Stimulated activated effector memory CD8-positive, alpha-beta T cell treated with anti-CD3 and anti-CD28 coated beads, Interleukin-12 subunit alpha, Interleukin-12 subunit beta, amount 100 ng/mL, for 72 hours (primary cell): ENCODE data around the gene TECTA.
A peak's percentile ranks its signal among the peaks of the same experiment; 100 is the strongest.

Experiments used
- ATAC-seq: fragments of 150-1000 bp; cut with Tn5 transposase; 2 replicates; pipeline ENCODE4 v1.10.0; 2021
- DNase-seq, 2 donors: peaks; one replicate each; pipeline ENCODE4 v3.0.0; 2021 to 2022; ENCODE audit warnings: low spot score in 2 of 2
- H3K27ac Mint-ChIP-seq: one replicate; pipeline ENCODE4 v1.8.0; 2022; ENCODE audit warnings: mild to moderate bottlenecking, mixed read lengths
- H3K36me3 Mint-ChIP-seq: one replicate; pipeline ENCODE4 v1.8.0; 2022; ENCODE audit warnings: mild to moderate bottlenecking, mixed read lengths
- H3K4me1 Mint-ChIP-seq: one replicate; pipeline ENCODE4 v1.8.0; 2022; ENCODE audit warnings: mixed read lengths
- H3K4me3 Mint-ChIP-seq: one replicate; pipeline ENCODE4 v1.8.0; 2022; ENCODE audit warnings: mild to moderate bottlenecking, mixed read lengths
- H3K9me3 Mint-ChIP-seq: one replicate; pipeline ENCODE4 v1.8.0; 2022; ENCODE audit warnings: mixed read lengths

The TECTA gene, protein sequence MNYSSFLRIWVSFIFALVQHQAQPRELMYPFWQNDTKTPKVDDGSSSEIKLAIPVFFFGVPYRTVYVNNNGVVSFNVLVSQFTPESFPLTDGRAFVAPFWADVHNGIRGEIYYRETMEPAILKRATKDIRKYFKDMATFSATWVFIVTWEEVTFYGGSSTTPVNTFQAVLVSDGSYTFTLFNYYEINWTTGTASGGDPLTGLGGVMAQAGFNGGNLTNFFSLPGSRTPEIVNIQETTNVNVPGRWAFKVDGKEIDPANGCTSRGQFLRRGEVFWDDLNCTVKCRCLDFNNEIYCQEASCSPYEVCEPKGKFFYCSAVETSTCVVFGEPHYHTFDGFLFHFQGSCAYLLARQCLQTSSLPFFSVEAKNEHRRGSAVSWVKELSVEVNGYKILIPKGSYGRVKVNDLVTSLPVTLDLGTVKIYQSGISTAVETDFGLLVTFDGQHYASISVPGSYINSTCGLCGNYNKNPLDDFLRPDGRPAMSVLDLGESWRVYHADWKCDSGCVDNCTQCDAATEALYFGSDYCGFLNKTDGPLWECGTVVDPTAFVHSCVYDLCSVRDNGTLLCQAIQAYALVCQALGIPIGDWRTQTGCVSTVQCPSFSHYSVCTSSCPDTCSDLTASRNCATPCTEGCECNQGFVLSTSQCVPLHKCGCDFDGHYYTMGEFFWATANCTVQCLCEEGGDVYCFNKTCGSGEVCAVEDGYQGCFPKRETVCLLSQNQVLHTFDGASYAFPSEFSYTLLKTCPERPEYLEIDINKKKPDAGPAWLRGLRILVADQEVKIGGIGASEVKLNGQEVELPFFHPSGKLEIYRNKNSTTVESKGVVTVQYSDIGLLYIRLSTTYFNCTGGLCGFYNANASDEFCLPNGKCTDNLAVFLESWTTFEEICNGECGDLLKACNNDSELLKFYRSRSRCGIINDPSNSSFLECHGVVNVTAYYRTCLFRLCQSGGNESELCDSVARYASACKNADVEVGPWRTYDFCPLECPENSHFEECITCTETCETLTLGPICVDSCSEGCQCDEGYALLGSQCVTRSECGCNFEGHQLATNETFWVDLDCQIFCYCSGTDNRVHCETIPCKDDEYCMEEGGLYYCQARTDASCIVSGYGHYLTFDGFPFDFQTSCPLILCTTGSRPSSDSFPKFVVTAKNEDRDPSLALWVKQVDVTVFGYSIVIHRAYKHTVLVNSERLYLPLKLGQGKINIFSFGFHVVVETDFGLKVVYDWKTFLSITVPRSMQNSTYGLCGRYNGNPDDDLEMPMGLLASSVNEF (N-terminal part only)

DNA sequence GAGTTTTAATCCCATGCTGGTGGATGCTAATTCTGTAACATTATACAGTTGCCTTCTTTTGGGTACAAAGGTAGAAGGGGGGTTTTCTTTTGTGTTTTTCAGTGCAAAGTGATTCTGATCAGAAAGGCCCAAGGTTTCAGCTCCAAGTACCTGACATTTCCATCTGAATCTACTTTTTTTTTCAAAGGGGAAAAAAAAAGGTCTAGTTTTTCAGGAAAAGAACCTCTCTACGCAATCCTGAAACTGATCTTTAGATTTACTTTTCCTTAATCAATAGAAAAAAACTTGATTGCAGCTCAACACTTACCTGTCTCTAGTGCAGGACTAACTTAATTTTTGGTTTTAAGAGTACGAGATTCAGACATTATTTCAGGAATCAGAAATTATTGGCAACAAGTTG is at the start of gene TECTA:
Gene TECTA (plus strand): TSS at position 301 of the 400 bp plus-strand sequence. CDS start 1,423 bp downstream, outside the sequence.
- Mint-ChIP-seq H3K9me3 (no peaks in the 10 kb centered on the region), H3K4me3 (no peak within 1 kb of the TSS), H3K36me3 (no peaks in the 10 kb centered on the region), H3K4me1 (no peaks in the 10 kb centered on the region), H3K27ac (no peak within 1 kb of the TSS)
- no peak for DNase-seq
- ATAC-seq: no peak

DNA sequence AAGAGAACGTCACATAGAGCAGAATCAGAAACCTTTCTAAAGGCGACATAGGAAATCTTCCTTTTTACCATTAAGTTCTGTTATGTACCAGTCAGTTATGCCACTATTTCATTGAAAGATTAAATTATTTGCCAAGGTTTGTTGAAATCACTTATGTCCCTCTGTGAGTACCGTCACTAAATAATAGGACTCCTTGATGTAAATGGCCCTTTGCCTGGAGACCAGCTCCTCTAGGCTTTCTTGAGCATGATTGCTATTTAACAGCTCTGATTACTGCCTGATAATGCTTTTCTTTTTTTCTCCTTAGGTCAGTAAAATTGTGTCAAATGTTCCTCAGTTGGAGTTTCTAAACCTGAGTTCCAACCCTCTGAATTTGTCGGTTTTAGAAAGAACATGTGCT is 47.8 kb upstream of the TECTA start:
- ATAC-seq (no peak), DNase-seq (no peak)
- Mint-ChIP-seq H3K4me3 (no peak overlapping the region), H3K9me3 (no peaks in the 10 kb centered on the region), H3K4me1 (no peaks in the 10 kb centered on the region), H3K27ac (no peak overlapping the region), H3K36me3 (peaks cover 28% of the 10 kb centered on the region)

DNA sequence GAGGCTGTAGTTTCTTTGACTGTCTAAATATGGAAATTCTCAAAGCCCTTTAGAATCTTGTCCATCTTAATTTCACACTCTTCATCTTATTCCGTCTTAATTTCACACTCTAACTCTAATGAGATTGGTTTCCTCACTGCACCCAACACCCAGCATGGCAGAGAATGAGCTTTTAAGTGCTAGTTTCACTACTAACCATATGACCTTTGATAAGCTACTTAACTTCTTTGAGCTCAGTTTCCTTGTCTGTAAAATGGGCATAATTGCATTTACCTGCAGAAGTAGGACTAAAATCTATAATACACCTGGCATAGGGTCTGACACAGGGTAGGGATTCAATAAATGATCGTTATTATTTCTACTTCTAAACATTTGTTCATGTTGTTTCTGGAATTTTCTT is 46.8 kb upstream of the TECTA start:
- Mint-ChIP-seq H3K4me3 (no peak overlapping the region), H3K27ac (no peak overlapping the region), H3K36me3 (peaks cover 30% of the 10 kb centered on the region), H3K4me1 (no peaks in the 10 kb centered on the region), H3K9me3 (no peaks in the 10 kb centered on the region)
- ATAC-seq (no peak), DNase-seq (no peak)

DNA sequence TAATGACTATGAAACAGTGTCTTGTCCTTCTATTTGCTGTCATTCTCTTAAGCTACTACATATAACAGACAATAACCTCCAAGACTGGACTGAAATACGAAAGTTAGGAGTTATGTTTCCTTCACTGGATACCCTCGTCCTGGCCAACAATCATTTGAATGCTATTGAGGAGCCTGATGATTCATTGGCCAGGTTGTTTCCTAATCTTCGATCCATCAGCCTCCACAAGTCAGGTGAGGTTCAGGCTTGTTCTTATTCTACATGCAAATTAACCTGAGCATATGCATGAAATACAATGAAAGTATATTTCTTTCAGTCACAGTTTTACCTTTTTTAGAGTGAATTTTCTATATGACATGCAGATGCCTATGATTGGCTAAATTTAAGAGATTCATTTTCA is 46.0 kb upstream of the TECTA start:
- ATAC-seq: no peak
- no peaks in the 10 kb centered on the region for H3K9me3 Mint-ChIP-seq
- DNase-seq: no peak
- peaks cover 30% of the 10 kb centered on the region for H3K36me3 Mint-ChIP-seq
- no peak overlapping the region for H3K27ac Mint-ChIP-seq
- no peak overlapping the region for H3K4me3 Mint-ChIP-seq
- no peaks in the 10 kb centered on the region for H3K4me1 Mint-ChIP-seq

DNA sequence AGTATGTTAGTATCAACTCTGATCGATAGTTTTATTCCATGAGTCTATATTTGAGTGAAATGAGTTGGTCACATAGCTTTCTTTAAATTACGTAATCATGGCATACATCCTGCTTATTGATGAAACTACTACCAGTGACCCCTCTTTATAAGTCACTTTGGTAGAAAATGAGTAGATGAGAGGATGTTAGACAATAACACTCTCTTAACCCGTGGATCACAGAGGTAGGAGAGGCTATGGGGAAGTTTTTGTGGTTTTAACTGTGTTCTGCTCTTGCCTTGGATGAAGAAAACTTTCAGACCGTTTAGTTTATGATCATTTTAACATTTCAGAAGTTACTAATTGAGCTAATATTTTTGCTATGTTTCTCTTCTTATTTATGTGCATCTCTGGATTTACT is 43.1 kb upstream of the TECTA start:
- DNase-seq (no peak), ATAC-seq (peak; percentile 68)
- no peak overlapping the region for H3K4me3 Mint-ChIP-seq
- no peak overlapping the region for H3K27ac Mint-ChIP-seq
- no peaks in the 10 kb centered on the region for H3K9me3 Mint-ChIP-seq
- no peaks in the 10 kb centered on the region for H3K4me1 Mint-ChIP-seq
- peaks cover 30% of the 10 kb centered on the region for H3K36me3 Mint-ChIP-seq

DNA sequence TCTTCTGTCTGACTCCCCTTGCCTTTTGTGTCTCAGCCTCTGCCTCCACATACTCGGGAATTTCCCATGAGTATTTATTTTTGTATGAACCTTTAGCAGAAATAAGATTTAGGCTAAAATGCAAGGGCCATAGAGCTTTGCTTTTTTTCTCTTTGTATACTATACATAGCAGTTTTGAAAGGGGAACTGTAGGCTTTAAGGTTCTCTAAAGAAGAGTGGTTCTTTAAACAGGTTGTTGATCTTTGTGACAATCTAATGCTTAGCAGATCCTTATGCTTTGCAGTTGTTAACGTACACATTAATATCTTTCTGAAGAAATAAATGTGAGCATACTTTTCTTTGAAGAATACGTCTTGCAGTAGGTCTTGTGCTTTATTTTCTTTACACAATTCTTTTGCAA is 42.1 kb upstream of the TECTA start:
- no peak overlapping the region for H3K4me3 Mint-ChIP-seq
- H3K9me3 Mint-ChIP-seq: no peaks in the 10 kb centered on the region
- no peaks in the 10 kb centered on the region for H3K4me1 Mint-ChIP-seq
- DNase-seq (no peak), ATAC-seq (no peak)
- no peak overlapping the region for H3K27ac Mint-ChIP-seq
- H3K36me3 Mint-ChIP-seq: peaks cover 25% of the 10 kb centered on the region

DNA sequence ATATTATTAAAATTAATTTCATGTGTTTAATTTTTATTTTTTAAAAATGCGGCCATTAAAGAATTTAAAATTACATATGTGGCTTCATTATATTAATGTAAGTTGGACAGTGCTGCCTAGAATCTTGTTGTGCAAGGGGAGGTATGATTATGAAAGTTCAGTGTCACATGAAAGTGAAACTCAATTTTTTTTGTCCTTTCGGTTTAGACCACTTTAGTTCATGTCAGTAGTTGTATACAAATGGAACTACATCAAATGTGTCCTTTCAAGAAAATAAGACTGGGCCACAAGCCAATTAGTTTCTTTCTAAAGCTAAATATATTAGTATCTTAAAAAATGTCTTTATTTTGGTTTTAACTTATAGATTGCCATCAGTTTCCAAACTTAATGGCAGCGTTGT is 41.4 kb upstream of the TECTA start:
- Mint-ChIP-seq H3K4me3 (no peak overlapping the region), H3K36me3 (peaks cover 22% of the 10 kb centered on the region), H3K27ac (no peak overlapping the region), H3K9me3 (no peaks in the 10 kb centered on the region), H3K4me1 (no peaks in the 10 kb centered on the region)
- ATAC-seq: peak; percentile 81
- no peak for DNase-seq

DNA sequence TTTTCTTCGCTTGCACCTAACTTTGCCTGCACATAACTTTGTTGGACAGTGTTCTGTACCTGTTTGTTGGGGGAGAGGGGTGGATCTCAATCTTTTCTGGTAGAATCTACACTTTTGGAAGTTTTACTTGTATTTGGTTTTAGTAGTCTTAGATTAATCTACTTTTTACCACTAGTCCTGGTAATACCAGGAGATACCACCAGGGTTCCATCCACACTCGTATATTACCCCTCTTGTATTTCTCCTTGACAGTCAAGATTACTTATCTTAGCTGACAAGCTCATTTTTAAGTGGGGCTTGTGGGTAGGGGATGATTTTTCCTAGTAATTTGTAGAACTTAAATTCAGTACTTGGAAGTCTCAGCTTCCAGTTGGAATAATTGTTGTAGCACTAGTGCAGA is 37.3 kb upstream of the TECTA start:
- Mint-ChIP-seq H3K27ac (no peak overlapping the region), H3K36me3 (peaks cover 1% of the 10 kb centered on the region), H3K9me3 (no peaks in the 10 kb centered on the region), H3K4me1 (peaks cover 5% of the 10 kb centered on the region), H3K4me3 (no peak overlapping the region)
- DNase-seq (no peak), ATAC-seq (no peak)

DNA sequence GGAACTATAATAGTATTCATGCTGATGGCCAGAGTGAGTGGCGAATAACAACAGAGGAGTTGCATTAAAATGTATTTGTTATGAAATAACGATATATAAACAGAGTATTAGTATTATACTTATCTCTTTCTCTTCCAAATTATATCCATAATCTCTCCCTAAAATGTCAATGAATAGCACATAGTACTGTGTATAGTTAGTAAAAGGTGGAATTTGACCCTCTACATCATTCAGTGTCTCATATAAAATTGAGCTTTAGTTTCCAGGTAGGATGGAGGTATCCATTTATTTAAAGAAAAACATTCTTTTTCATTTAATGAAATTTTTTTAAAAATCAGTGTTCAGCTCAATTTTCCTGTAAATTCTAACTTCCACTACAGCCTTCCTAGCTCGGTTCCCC is 34.4 kb upstream of the TECTA start:
- no peak for DNase-seq
- no peak for ATAC-seq
- Mint-ChIP-seq H3K9me3 (peaks cover 4% of the 10 kb centered on the region), H3K27ac (no peak overlapping the region), H3K4me3 (no peak overlapping the region), H3K36me3 (peaks cover 5% of the 10 kb centered on the region), H3K4me1 (peaks cover 5% of the 10 kb centered on the region)

DNA sequence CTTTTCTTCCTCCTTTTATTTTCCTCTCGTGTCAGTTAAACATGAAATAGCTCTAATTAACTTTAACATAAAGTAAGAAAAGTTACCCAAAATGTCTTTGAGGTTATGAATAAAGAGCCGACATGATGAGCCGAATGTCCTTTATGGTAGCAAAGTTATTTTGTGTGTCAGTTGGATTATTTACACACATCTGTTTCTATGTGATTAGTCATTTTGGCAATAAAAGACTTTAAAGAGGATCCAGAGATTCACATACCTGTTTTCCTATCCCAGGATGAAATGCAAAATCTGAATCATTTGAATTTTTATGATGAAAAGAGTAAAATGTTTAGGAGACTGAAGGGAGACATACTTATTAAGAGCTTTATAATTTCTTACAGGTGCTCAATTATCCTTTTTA is 34.0 kb upstream of the TECTA start:
- ATAC-seq (no peak), DNase-seq (no peak)
- Mint-ChIP-seq H3K36me3 (peaks cover 5% of the 10 kb centered on the region), H3K27ac (no peak overlapping the region), H3K4me3 (no peak overlapping the region), H3K9me3 (peaks cover 4% of the 10 kb centered on the region), H3K4me1 (peaks cover 5% of the 10 kb centered on the region)

DNA sequence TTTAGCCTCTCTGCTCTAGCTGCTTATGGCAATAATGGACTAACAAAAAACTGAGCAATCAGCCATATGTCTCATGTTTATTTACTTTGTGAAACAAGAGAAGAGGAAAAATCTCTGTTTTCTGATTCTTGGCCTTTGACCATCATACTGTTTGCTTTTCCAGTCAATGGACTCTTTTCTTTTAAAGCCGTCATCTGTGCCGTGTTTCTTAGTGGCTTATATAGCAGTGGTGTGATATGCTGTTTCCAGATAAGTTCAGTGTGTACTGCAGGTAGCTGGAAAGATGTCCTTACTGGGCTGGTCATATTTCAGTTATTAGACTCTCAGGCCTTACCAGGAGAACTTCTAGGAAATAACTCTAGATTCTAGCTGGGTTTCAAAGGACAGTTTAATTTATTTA is 33.6 kb upstream of the TECTA start:
- ATAC-seq (no peak), DNase-seq (no peak)
- H3K9me3 Mint-ChIP-seq: peaks cover 4% of the 10 kb centered on the region
- H3K27ac Mint-ChIP-seq: no peak overlapping the region
- H3K4me3 Mint-ChIP-seq: no peak overlapping the region
- H3K4me1 Mint-ChIP-seq: peaks cover 5% of the 10 kb centered on the region
- H3K36me3 Mint-ChIP-seq: peaks cover 5% of the 10 kb centered on the region

DNA sequence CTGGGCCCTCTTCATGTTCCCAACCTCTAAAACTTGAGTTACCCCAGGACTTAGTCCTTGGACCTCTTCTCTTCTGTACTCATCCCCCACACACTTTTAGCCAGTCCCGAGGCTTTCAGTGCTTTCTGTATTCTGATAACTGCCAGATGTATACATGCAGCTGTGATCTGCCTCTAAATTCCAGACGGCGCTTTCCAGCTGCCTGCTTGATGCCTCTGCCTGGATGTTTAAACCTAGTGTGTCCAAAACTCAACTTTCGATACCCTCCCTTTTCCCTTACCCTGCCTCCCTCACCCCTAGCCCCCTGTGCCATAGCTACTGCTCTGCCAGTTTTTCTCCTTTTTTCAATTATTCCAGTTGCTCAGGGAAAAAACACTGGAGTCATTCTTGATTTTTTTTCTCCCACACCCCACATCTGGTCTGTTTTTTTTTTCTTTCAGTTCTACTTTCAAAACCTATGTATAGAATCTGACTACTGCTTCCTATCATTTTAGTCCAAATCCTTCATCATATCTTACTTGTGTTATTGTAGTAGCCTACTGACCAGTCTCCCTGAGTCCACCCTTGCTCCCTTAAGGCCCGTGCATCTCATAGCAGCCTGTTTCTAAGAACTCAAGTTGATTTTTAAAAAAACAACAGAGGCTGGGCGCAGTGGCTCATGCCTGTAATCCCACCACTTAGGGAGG is 32.9 kb upstream of the TECTA start:
- Mint-ChIP-seq H3K4me1 (peaks cover 5% of the 10 kb centered on the region), H3K36me3 (peaks cover 5% of the 10 kb centered on the region)

DNA sequence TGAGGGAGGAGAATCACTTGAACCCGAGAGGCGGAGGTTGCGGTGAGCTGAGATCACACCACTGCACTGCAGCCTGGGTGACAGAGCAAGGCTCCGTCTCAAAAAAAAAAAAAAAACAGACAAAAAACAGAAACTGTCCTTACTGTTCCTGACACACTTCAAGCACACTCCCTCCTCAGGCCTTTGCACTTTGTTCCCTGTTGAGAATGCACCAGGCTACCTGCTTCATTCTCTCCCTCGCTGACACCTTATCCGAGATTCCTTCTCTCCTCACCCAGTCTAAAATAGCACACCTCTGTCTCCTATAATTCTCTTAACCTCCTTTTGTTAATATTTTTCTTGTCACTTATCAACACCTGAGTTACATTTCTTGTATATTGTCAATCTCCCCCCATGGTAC is 32.3 kb upstream of the TECTA start:
- DNase-seq (no peak), ATAC-seq (no peak)
- Mint-ChIP-seq H3K36me3 (peaks cover 5% of the 10 kb centered on the region), H3K27ac (no peak overlapping the region), H3K9me3 (peaks cover 4% of the 10 kb centered on the region), H3K4me3 (no peak overlapping the region), H3K4me1 (peaks cover 5% of the 10 kb centered on the region)

More for the DNA sequence above, 32.9 kb upstream of the TECTA start:
- Mint-ChIP-seq H3K9me3 (peaks cover 4% of the 10 kb centered on the region), H3K27ac (no peak overlapping the region), H3K4me3 (no peak overlapping the region)
- no peak for DNase-seq
- no peak for ATAC-seq

DNA sequence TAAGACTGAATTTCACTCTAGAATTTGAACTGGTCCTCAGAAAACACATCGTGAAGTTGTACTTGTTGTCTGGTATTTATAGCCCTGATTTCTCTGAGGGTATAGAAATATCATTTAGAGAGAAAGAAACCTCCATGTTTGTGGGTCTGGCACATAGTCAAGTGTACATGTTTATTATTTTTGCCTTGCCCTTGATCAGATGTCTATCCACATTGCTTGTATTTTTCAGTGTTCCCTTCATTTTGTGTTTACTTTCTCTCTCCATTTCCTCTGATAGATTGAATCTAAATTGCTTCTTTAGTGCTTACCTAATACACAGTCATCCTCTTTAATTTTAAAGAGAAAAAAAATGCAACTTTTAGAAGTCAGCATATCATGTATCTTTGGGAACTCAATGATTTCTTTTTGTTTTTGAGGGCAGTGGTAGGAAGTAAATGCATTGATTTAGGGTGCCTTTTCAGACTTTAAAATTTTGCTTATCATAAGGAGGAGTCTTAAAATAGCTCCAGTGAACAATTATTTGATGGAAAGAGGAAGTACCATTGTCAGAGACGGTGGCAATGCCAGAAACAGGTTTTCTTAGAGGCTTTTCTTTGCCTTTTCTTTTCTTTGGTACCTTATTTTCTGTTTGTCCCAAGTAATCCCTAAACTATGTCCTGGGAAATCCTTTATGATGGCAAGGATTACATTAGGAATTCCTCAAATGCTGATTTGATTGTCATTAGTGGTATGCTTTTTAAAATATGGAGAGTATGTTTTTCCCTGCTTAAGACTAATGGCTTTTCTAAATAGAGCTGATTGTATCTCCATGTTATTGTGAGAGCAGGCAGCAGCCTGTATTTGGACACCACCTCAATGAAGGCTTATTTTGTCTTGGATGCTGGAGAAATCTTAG is 29.8 kb upstream of the TECTA start:
- ATAC-seq: no peak
- H3K36me3 Mint-ChIP-seq: peaks cover 5% of the 10 kb centered on the region
- no peak overlapping the region for H3K27ac Mint-ChIP-seq
- no peak for DNase-seq
- H3K4me1 Mint-ChIP-seq: peaks cover 5% of the 10 kb centered on the region
- H3K4me3 Mint-ChIP-seq: no peak overlapping the region
- peaks cover 4% of the 10 kb centered on the region for H3K9me3 Mint-ChIP-seq
